BE2C (cell line): ENCODE measurements around the gene SEC14L1.
"Not testable (repeated sequence)": the region's sequence is repeated elsewhere in the genome, so short reads cannot be mapped to it uniquely, and the experiment has no call there.

Experiments used
- DNase-seq: peaks from one replicate; pipeline ENCODE4 v3.0.0-alpha.2; 2020
- H3K27me3 ChIP-seq: fragments of 250-450 bp; sonication (Bioruptor Pico); 2 replicates; pipeline ENCODE4 v1.5.1; 2020; ENCODE audit warnings: mild to moderate bottlenecking
- H3K36me3 ChIP-seq: fragments of 250-450 bp; sonication (Bioruptor Pico); 2 replicates; pipeline ENCODE4 v1.5.1; 2020; ENCODE audit warnings: mild to moderate bottlenecking
- H3K4me1 ChIP-seq: fragments of 250-450 bp; sonication (Bioruptor Pico); 2 replicates; pipeline ENCODE4 v1.5.1; 2020
- H3K4me3 ChIP-seq: 2 replicates; pipeline ENCODE4 v1.5.1; 2011; ENCODE audit warnings: low read depth, low read length
- H3K9me3 ChIP-seq: fragments of 250-450 bp; sonication (Bioruptor Pico); 2 replicates; pipeline ENCODE4 v1.5.1; 2020
- CTCF ChIP-seq: IDR thresholded peaks from 2 replicates; pipeline ENCODE4 v1.5.1; 2012; ENCODE audit warnings: mild to moderate bottlenecking, low read depth, low read length

The SEC14L1 gene

GRCh38 chr17:77247048-77247541 is 106.3 kb downstream of the SEC14L1 start:
- TF ChIP-seq CTCF = peak; percentile 81

GRCh38 chr17:77247609-77248008 is 106.8 kb downstream of the SEC14L1 start:
- Histone ChIP-seq H3K27me3 (no peaks in the 10 kb centered on the region; the same call in 1 of the 2 replicates), H3K36me3 (no peaks in the 10 kb centered on the region), H3K4me1 (no peaks in the 10 kb centered on the region; the same call in 1 of the 2 replicates), H3K9me3 (no peaks in the 10 kb centered on the region), H3K4me3 (peak overlapping the region; percentile 63)
- DNase-seq = no peak
- no peak for TF ChIP-seq CTCF

More at GRCh38 chr17:77247048-77247541, 106.3 kb downstream of the SEC14L1 start:
- no peaks in the 10 kb centered on the region for H3K36me3 ChIP-seq
- H3K4me1 ChIP-seq = no peaks in the 10 kb centered on the region; the same call in 1 of the 2 replicates
- H3K9me3 ChIP-seq = no peaks in the 10 kb centered on the region
- no peaks in the 10 kb centered on the region; the same call in 1 of the 2 replicates for H3K27me3 ChIP-seq
- peak; percentile 92 for DNase-seq
- peak overlapping the region; percentile 63 for H3K4me3 ChIP-seq

- no peaks in the 10 kb centered on the region for H3K9me3 ChIP-seq
- no peak for DNase-seq
- H3K4me1 ChIP-seq = no peaks in the 10 kb centered on the region; the same call in 1 of the 2 replicates
- no peaks in the 10 kb centered on the region; the same call in 1 of the 2 replicates for H3K27me3 ChIP-seq
- H3K36me3 ChIP-seq = no peaks in the 10 kb centered on the region
- TF ChIP-seq CTCF = no peak
- H3K4me3 ChIP-seq = no peak overlapping the region
These were observed 107.7 kb downstream of the SEC14L1 start for GRCh38 chr17:77248216-77249114.

- no peak for TF ChIP-seq CTCF
- no peaks in the 10 kb centered on the region for H3K9me3 ChIP-seq
- H3K27me3 ChIP-seq = no peaks in the 10 kb centered on the region; the same call in 1 of the 2 replicates
- H3K4me3 ChIP-seq = no peak overlapping the region
- no peak for DNase-seq
- H3K36me3 ChIP-seq = no peaks in the 10 kb centered on the region
- peaks cover 5% of the 10 kb centered on the region for H3K4me1 ChIP-seq
These were observed 110.9 kb downstream of the SEC14L1 start for GRCh38 chr17:77251622-77252183.

- H3K36me3 ChIP-seq, DNase-seq, H3K4me1 ChIP-seq, H3K27me3 ChIP-seq, H3K4me3 ChIP-seq, H3K9me3 ChIP-seq: not testable (repeated sequence)
These were observed 111.5 kb downstream of the SEC14L1 start for GRCh38 chr17:77252306-77252705.

GRCh38 chr17:77253611-77254051 is 112.9 kb downstream of the SEC14L1 start:
- Histone ChIP-seq H3K4me3 (no peak overlapping the region), H3K9me3 (no peaks in the 10 kb centered on the region), H3K4me1 (peaks cover 5% of the 10 kb centered on the region), H3K36me3 (no peaks in the 10 kb centered on the region), H3K27me3 (no peaks in the 10 kb centered on the region; the same call in 1 of the 2 replicates)
- no peak for DNase-seq
- no peak for TF ChIP-seq CTCF
